ENCODE results near the gene TCEA2.
"Not testable (repeated sequence)": the region's sequence is repeated elsewhere in the genome, so short reads cannot be mapped to it uniquely, and the experiment has no call there.

TCEA2 gene

GRCh38 chr20:64076061-64076997, 13.3 kb downstream of the TCEA2 start:
- in situ Hi-C loops (cut with MboI; ENCODE audit: low sequenced_read_pairs), result no loop called here

- in situ Hi-C loops (cut with MboI; ENCODE audit: low sequenced_read_pairs), result no loop called here
Observed at GRCh38 chr20:64077094-64077493, 14.1 kb downstream of the TCEA2 start.

- in situ Hi-C loops (cut with MboI; ENCODE audit: low sequenced_read_pairs), result no loop called here
Observed at GRCh38 chr20:64077541-64077875, 14.5 kb downstream of the TCEA2 start.

GRCh38 chr20:64077876-64078551, 15.0 kb downstream of the TCEA2 start:
- in situ Hi-C loops (cut with MboI; ENCODE audit: low sequenced_read_pairs), result no loop called here

GRCh38 chr20:64078934-64079272, 15.9 kb downstream of the TCEA2 start:
- in situ Hi-C loops (cut with MboI; ENCODE audit: low sequenced_read_pairs), result no loop called here

GRCh38 chr20:64079273-64080012, 16.4 kb downstream of the TCEA2 start, which contains the start of gene RGS19:
Gene RGS19, minus strand, starts transcription at chr20:64079518. Its CDS starts 2,632 bp downstream, at chr20:64076886.
- in situ Hi-C loops (cut with MboI; ENCODE audit: low sequenced_read_pairs), result no loop called here

- in situ Hi-C loops (cut with MboI; ENCODE audit: low sequenced_read_pairs), result no loop called here
Observed at GRCh38 chr20:64080013-64080812, 17.2 kb downstream of the TCEA2 start, which contains the start of gene OPRL1. Gene OPRL1, plus strand, starts transcription at chr20:64080082. Its CDS starts 12,639 bp downstream, at chr20:64092721.

GRCh38 chr20:64080813-64081623, 18.0 kb downstream of the TCEA2 start:
- in situ Hi-C loops (cut with MboI; ENCODE audit: low sequenced_read_pairs), result no loop called here

GRCh38 chr20:64081624-64081964, 18.6 kb downstream of the TCEA2 start:
- in situ Hi-C loops (cut with MboI; ENCODE audit: low sequenced_read_pairs), result no loop called here

GRCh38 chr20:64082126-64082731, 19.2 kb downstream of the TCEA2 start:
- in situ Hi-C loops (cut with MboI; ENCODE audit: low sequenced_read_pairs), result no loop called here

- in situ Hi-C loops (cut with MboI; ENCODE audit: low sequenced_read_pairs), result no loop called here
Observed at GRCh38 chr20:64082820-64083377, 19.9 kb downstream of the TCEA2 start.

GRCh38 chr20:64083378-64083803, 20.4 kb downstream of the TCEA2 start:
- in situ Hi-C loops (cut with MboI; ENCODE audit: low sequenced_read_pairs), result no loop called here

GRCh38 chr20:64083804-64084684, 21.0 kb downstream of the TCEA2 start, which contains the start of gene LKAAEAR1:
Gene LKAAEAR1, minus strand, starts transcription at chr20:64084398. Its CDS starts 179 bp downstream, at chr20:64084219.
- in situ Hi-C loops (cut with MboI; ENCODE audit: low sequenced_read_pairs), result no loop called here

- in situ Hi-C loops (cut with MboI; ENCODE audit: low sequenced_read_pairs), result no loop called here
Observed at GRCh38 chr20:64084685-64085152, 21.7 kb downstream of the TCEA2 start.

GRCh38 chr20:64086801-64087200, 23.8 kb downstream of the TCEA2 start:
- in situ Hi-C loops (cut with MboI; ENCODE audit: low sequenced_read_pairs), result no loop called here

- in situ Hi-C loops (cut with MboI; ENCODE audit: low sequenced_read_pairs), result not testable (repeated sequence)
Observed at GRCh38 chr20:64087226-64087825, 24.3 kb downstream of the TCEA2 start.

- in situ Hi-C loops (cut with MboI; ENCODE audit: low sequenced_read_pairs), result not testable (repeated sequence)
Observed at GRCh38 chr20:64088586-64088985, 25.6 kb downstream of the TCEA2 start.

Measured in hTERT RPE-1 (cell line).